PC-3 (cell line): Measurements from ENCODE around the gene SPATA9. TPM values are rescaled to one million over a fixed set of nuclear protein-coding genes. Genes with fewer than 3 reads are reported as not detected.

Experiments
- ATAC-seq: fragments of 200-7000 bp; cut with Tn5 transposase; 2 replicates; pipeline ENCODE4 v1.9.1; 2020; ENCODE audit warnings: mild to moderate bottlenecking, moderate library complexity
- BruUV-seq: library from RNA; stranded (reverse); fragments of 400-500 nt; replicated peaks from 2 replicates; lab custom pipeline; 2021; lab: Mats Ljungman, UMichigan
- CTCF ChIA-PET: fragments of 300-600 bp; sonication (Branson Sonifier 250); formaldehyde crosslinking; loops from one replicate; lab custom pipeline; 2022; ENCODE audit warnings: antibody characterized with exemption; lab: Charles Lee
- POLR2A ChIA-PET: fragments of 300-600 bp; sonication (Branson Sonifier 250); formaldehyde crosslinking; loops from one replicate; lab custom pipeline; 2022; ENCODE audit warnings: antibody characterized with exemption; ENCODE audit not compliant: unreplicated experiment; lab: Charles Lee
- DNase-seq: peaks from one replicate; pipeline ENCODE4 v3.0.0-alpha.2; 2015
- H2AFZ ChIP-seq: fragments of 300-600 bp; sonication (generic); 2 replicates; pipeline ENCODE4 v1.6.0; 2016; ENCODE audit warnings: antibody characterized with exemption, low read length
- H3F3A ChIP-seq: fragments of 300-600 bp; sonication (generic); one replicate; pipeline ENCODE4 v1.6.0; 2017; ENCODE audit warnings: antibody characterized with exemption, low read length, control low read depth, mild to moderate bottlenecking; ENCODE audit not compliant: unreplicated experiment
- H3K27ac ChIP-seq: fragments of 300-600 bp; sonication (generic); 2 replicates; pipeline ENCODE4 v1.5.1; 2016; ENCODE audit warnings: mild to moderate bottlenecking, low read length
- H3K27me3 ChIP-seq: fragments of 300-600 bp; sonication (generic); 2 replicates; pipeline ENCODE4 v1.6.1; 2016; ENCODE audit warnings: low read length, mixed read lengths
- H3K36me3 ChIP-seq: fragments of 300-600 bp; sonication (generic); 2 replicates; pipeline ENCODE4 v1.6.1; 2016; ENCODE audit warnings: low read depth, mixed run types, low read length, mixed read lengths
- H3K4me1 ChIP-seq: fragments of 300-600 bp; sonication (generic); 2 replicates; pipeline ENCODE4 v1.5.1; 2016; ENCODE audit warnings: low read length; ENCODE audit not compliant: insufficient read depth
- H3K4me2 ChIP-seq: fragments of 300-600 bp; sonication (generic); 2 replicates; pipeline ENCODE4 v1.6.0; 2016; ENCODE audit warnings: low read length
- H3K4me3 ChIP-seq: fragments of 300-600 bp; sonication (generic); 2 replicates; pipeline ENCODE4 v1.5.1; 2016; ENCODE audit warnings: mild to moderate bottlenecking, low read length, mixed read lengths
- H3K79me2 ChIP-seq: fragments of 300-600 bp; sonication (generic); 2 replicates; pipeline ENCODE4 v1.6.1; 2017; ENCODE audit warnings: low read length, mixed read lengths
- H3K9ac ChIP-seq: fragments of 300-600 bp; sonication (generic); 2 replicates; pipeline ENCODE4 v1.6.0; 2016; ENCODE audit warnings: mild to moderate bottlenecking, low read length
- H3K9me2 ChIP-seq: fragments of 300-600 bp; sonication (generic); replicated peaks from 2 replicates; pipeline ENCODE4 v1.6.1; 2016; ENCODE audit warnings: mixed run types, low read length, mixed read lengths
- H3K9me3 ChIP-seq: fragments of 300-600 bp; sonication (generic); 2 replicates; pipeline ENCODE4 v1.6.1; 2016; ENCODE audit warnings: low read length, mixed read lengths
- H4K20me1 ChIP-seq: fragments of 300-600 bp; sonication (generic); 2 replicates; pipeline ENCODE4 v1.6.1; 2016; ENCODE audit warnings: low read length, mixed read lengths
- EZH2 ChIP-seq: fragments of 300-600 bp; sonication (generic); IDR thresholded peaks from one replicate; pipeline ENCODE4 v1.6.1; 2017; ENCODE audit warnings: antibody characterized with exemption, mild to moderate bottlenecking, low read length; ENCODE audit not compliant: unreplicated experiment
- EZH2phosphoT487 ChIP-seq: fragments of 300-600 bp; sonication (generic); IDR thresholded peaks from 2 replicates; pipeline ENCODE4 v1.6.1; 2018; ENCODE audit warnings: mild to moderate bottlenecking, antibody characterized with exemption, low read length, borderline replicate concordance
- intact Hi-C: fragments of 100-400 bp; cut with micrococcal nuclease; formaldehyde crosslinking; loops from 2 replicates; pipeline ENCODE4 v1.9.0; 2023
- total RNA-seq: library from RNA; depleted of rRNA; stranded (reverse); fragments of >200 nt; gene quantifications from 2 replicates; pipeline ENCODE4 v1.2.3, GENCODE V29; 2014
- TF ChIP-seq, protein P1 (sequence below): fragments of 300-600 bp; sonication (generic); conservative IDR thresholded peaks from 2 replicates; pipeline ENCODE4 v1.5.1; 2017; ENCODE audit warnings: antibody characterized with exemption, low read depth, mild to moderate bottlenecking, low read length

SPATA9 gene
- total RNA-seq, 1 experiment from 2014 or later = not detected

DNA sequence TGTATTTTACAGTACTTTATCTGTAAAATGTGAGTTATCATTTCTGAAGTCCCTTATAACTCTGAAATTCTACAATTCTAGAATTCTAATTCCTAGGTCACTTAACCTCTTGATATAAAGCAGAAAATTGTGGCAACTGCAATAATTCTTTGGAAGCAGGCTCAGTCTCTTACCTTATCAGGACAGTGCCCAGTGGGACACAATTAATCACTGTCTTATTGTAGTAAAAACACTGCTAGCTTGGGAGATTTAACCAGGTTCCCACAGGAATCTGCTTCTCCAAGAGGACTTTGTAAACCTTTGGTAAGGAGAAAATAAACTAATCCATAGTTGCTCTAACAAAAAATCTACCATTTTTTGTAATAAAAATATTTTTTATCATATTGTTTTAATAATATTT lies 18.3 kb upstream of the SPATA9 start:
- H3K27ac ChIP-seq = no peak overlapping the region
- ATAC-seq (no peak), DNase-seq (no peak)
- no TSS peak for BruUV-seq
- no peak overlapping the region for H3K4me2 ChIP-seq
- H4K20me1 ChIP-seq = no peaks in the 10 kb centered on the region
- H3K4me3 ChIP-seq = no peak overlapping the region
- TF ChIP-seq EZH2phosphoT487 (no peak), EZH2 (no peak)
- TF ChIP-seq, protein P1, sequence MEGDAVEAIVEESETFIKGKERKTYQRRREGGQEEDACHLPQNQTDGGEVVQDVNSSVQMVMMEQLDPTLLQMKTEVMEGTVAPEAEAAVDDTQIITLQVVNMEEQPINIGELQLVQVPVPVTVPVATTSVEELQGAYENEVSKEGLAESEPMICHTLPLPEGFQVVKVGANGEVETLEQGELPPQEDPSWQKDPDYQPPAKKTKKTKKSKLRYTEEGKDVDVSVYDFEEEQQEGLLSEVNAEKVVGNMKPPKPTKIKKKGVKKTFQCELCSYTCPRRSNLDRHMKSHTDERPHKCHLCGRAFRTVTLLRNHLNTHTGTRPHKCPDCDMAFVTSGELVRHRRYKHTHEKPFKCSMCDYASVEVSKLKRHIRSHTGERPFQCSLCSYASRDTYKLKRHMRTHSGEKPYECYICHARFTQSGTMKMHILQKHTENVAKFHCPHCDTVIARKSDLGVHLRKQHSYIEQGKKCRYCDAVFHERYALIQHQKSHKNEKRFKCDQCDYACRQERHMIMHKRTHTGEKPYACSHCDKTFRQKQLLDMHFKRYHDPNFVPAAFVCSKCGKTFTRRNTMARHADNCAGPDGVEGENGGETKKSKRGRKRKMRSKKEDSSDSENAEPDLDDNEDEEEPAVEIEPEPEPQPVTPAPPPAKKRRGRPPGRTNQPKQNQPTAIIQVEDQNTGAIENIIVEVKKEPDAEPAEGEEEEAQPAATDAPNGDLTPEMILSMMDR = no peak
- intact Hi-C loops = no loop called here
- H3K36me3 ChIP-seq = no peaks in the 10 kb centered on the region
- CTCF ChIA-PET = no interaction called here
- POLR2A ChIA-PET = no interaction called here
- H2AFZ ChIP-seq = no peak overlapping the region
- H3K79me2 ChIP-seq = no peaks in the 10 kb centered on the region
- no peaks in the 10 kb centered on the region for H3K27me3 ChIP-seq
- no peaks in the 10 kb centered on the region for H3K9me2 ChIP-seq
- no peaks in the 10 kb centered on the region for H3F3A ChIP-seq
- no peak overlapping the region for H3K9ac ChIP-seq
- H3K9me3 ChIP-seq = no peaks in the 10 kb centered on the region
- peaks cover 6% of the 10 kb centered on the region; the same call in 1 of the 2 replicates for H3K4me1 ChIP-seq

DNA sequence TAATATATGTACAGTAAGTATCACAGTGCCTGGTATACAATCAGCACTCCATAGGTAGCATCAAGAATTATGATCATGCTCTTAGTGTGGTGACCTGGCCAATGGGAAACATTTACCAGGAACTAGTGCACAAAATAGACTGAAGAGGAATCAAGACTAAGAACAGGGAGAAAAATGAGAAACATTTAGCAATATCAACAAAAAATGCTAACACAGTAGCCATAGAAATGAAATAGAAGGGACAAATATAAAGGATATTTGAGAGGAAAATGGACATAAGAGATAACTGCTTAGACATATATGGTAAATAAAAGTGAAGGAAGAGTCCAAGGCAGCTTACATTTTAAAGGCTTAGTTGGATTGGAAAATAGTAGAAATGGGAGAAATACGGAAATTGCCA lies 16.5 kb upstream of the SPATA9 start:
- Histone ChIP-seq H2AFZ (no peak overlapping the region), H3F3A (no peaks in the 10 kb centered on the region), H3K4me1 (peaks cover 6% of the 10 kb centered on the region; the same call in 1 of the 2 replicates), H3K27ac (no peak overlapping the region), H3K9ac (no peak overlapping the region), H3K27me3 (no peaks in the 10 kb centered on the region), H3K9me2 (no peaks in the 10 kb centered on the region), H4K20me1 (no peaks in the 10 kb centered on the region), H3K79me2 (no peaks in the 10 kb centered on the region), H3K9me3 (no peaks in the 10 kb centered on the region), H3K4me2 (no peak overlapping the region), H3K36me3 (no peaks in the 10 kb centered on the region), H3K4me3 (no peak overlapping the region)
- no peak for TF ChIP-seq EZH2
- TF ChIP-seq EZH2phosphoT487 = no peak
- TF ChIP-seq, protein P1 = no peak
- no TSS peak for BruUV-seq
- intact Hi-C loops = no loop called here
- ChIA-PET CTCF (no interaction called here), POLR2A (no interaction called here)
- ATAC-seq (no peak), DNase-seq (no peak)

DNA sequence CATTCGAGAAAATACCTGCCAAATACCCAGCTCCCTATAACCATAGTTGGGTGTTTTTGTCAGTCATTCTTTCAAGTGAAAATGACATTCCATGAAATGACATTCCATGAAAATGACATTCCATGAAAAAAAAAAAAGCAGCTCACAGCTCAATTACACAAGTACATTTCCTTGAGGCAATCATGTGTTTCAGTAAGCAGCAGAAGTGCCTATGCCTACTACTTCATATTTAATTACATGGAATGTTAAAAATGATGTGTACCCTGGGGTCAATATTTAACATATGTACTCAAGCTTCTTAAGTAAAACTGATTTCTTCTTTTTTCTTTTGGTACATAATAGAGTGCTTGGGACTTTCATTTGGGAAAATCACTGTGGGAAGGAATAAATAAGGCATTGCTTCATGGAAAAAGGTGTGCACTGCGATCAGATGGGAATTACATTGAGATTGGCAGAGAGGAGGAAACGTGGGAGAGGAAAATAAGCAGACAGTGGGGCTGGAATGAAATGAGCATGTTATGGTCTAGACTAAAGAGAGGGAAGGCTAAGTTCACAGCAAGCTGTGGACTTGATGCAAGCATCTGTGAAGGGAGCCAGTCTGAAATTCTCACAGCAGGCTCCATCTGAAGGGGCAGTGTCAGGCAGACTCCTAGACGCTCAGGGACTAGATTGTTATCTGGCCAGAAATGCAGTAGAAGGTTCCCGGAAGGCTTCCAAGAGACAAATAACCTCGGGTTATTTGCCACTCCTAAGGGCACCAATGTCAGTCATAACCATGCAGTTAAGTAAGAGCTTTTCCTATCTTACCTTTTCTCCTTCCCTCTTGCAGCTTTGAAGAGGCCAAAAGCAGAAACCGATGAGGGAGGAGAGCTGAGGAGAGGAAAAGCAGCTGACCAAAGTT lies 15.2 kb upstream of the SPATA9 start:
- DNase-seq = peak; percentile 40
- POLR2A ChIA-PET = no interaction called here
- no TSS peak for BruUV-seq

More for the DNA sequence above, 15.2 kb upstream of the SPATA9 start:
- intact Hi-C loops = no loop called here
- no peak overlapping the region for H3K9ac ChIP-seq
- no peaks in the 10 kb centered on the region for H3K27me3 ChIP-seq
- H3K4me3 ChIP-seq = no peak overlapping the region
- CTCF ChIA-PET = no interaction called here
- H3F3A ChIP-seq = no peaks in the 10 kb centered on the region
- no peaks in the 10 kb centered on the region for H3K9me3 ChIP-seq
- no peaks in the 10 kb centered on the region for H3K36me3 ChIP-seq
- no peak overlapping the region for H3K27ac ChIP-seq
- peak; percentile 29; the same call in 1 of the 2 replicates for ATAC-seq
- no peaks in the 10 kb centered on the region for H3K9me2 ChIP-seq
- H3K4me1 ChIP-seq = peaks cover 6% of the 10 kb centered on the region; the same call in 1 of the 2 replicates
- H3K79me2 ChIP-seq = no peaks in the 10 kb centered on the region
- H4K20me1 ChIP-seq = no peaks in the 10 kb centered on the region
- peak overlapping the region; percentile 7; the same call in 1 of the 2 replicates for H2AFZ ChIP-seq
- TF ChIP-seq, protein P1 = no peak
- no peak for TF ChIP-seq EZH2
- TF ChIP-seq EZH2phosphoT487 = no peak
- H3K4me2 ChIP-seq = no peak overlapping the region
